CD4-positive, alpha-beta T cell treated with Interleukin-10 for 1 hour (primary cell): ENCODE data around the gene ATIC.

Experiments
- DNase-seq: peaks from one replicate; pipeline ENCODE4 v3.0.0-alpha.2; 2020

The ATIC gene

DNA sequence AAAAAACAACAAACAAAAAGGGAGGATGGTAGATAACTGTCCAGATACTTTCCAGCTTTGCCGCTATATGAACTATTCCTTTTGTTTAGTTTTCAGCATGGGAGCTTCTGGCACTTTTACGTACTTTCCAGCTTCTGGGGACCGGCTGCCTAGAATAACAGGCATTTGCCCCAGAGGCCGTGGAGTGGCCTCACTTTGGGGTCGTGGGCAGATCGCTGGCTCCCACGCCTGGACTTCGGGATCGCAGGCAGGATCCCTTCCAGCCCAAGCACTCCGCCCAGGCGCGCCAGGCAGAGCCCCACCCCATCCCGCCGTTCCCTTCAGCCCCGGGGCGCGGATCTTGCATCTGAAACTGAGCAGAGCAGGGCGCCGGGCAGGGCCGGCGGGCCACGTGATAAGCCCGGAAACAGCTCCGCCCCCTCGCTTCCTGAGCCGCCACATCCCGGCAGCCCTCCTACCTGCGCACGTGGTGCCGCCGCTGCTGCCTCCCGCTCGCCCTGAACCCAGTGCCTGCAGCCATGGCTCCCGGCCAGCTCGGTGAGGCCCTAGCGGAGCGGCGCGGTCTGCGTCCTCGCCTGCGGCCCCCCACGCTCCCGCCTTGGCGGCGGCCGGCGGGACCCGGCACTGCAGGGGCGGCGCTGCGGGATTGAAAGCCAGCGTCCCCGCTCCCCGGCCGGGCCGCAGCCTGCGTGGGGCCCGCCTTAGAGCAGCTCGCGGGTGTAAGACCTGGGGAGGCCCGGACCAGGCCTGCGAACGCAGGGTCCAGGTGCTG, at the start of gene ATIC:
TSS of gene ATIC (plus strand) at position 435 of the 772 bp plus-strand sequence. CDS start at position 519, 84 bp downstream.
- DNase-seq: peak; percentile 89

GRCh38 chr2:215262303-215262702, 49.6 kb upstream of the ATIC start:
- DNase-seq: no peak

- no peak for DNase-seq
Observed at GRCh38 chr2:215262741-215263362, 49.0 kb upstream of the ATIC start.

- no peak for DNase-seq
Observed at GRCh38 chr2:215264374-215264773, 47.5 kb upstream of the ATIC start.

GRCh38 chr2:215269397-215270117, 42.3 kb upstream of the ATIC start:
- DNase-seq: peak; percentile 65

DNA sequence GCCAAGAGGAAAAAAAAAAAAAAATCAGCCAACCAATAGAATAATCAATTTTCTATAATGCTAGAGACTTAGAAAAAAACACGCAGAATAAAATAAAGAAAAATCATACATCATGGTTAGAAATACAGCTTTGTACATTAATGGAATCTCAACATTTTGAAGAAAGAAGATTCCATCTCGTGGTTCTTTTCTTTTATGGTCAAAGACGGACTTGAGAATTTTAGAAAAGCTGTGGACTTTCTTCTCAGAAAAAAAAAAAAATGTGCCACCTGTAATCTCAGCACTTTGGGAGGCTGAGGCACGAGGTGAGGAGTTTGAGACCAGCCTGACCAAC, 41.8 kb upstream of the ATIC start:
- DNase-seq: no peak

DNA sequence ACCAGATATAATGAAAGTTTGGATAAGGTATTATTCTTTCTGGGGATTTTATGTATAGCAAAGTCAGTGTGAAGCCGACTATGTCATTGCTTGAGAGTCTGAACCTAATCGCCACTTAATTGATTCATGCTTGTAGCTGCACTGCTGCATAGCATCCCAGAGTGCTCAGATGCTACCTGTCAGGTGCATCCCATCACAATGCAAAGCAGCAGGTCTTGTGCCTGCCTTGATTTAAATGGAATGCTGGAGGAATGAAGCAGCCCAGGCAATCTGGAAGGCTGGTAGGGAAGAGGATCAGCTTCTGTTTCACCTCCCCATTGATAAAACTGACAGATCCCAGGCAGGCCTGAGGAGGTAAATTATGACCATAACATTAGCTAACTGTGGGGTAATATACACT, 40.4 kb upstream of the ATIC start:
- DNase-seq: no peak

DNA sequence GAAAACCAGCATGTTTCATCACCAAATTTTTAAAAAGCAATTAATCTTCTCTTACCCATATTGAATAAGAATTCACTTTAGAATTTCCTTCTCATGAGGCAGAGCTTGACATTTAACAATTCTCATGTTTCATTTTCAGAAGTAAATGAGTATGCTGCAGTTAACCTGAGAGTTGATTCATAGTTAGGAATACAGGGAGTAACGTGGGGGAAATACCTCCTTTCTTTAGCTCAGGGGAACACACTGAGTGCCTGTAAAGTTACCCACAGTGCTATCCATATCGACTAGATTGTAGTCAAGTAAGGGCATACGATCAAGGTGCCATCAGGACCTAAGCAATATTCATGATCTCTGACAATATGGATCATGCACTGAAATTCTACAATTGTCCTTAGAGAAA, 38.9 kb upstream of the ATIC start:
- DNase-seq: no peak

GRCh38 chr2:215274829-215275228, 37.0 kb upstream of the ATIC start:
- no peak for DNase-seq

DNA sequence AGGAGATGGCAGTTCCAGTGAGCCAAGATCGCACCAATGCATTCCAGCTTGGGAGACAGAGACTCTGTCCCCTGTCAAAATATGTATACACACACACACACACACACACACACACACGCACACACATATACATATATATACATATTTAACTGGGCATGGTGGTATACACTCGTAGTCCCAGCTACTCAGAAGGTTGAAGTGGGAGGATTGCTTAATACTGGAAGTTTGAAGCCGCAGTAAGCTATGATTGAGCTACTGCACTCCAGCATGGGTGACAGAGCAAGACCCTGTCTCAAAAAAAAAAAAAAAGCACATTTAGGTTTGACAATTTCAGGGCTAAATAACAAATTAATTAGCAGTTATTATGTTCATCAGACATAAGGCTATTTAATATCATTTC, 36.0 kb upstream of the ATIC start:
- no peak for DNase-seq

- no peak for DNase-seq
Observed at GRCh38 chr2:215277944-215278343, 33.9 kb upstream of the ATIC start.

DNA sequence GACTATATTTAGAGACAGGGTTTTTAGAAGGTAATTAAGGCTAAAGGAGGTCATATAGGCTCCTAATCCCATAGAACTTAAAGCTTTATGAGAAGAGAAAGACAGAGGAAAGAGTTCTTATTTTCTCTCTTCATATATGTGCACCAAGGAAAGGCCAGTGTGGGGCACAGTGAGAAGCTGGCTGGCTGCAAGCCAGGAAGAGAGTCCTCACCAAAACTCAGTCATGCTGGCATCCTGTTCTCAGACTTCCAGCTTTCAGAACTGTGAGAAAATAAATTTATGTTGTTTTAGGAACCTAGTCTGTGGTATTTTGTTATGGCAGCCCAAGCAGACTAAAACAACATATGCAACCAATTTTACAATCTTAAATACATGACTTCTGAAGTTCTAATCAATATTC, 31.5 kb upstream of the ATIC start:
- no peak for DNase-seq

DNA sequence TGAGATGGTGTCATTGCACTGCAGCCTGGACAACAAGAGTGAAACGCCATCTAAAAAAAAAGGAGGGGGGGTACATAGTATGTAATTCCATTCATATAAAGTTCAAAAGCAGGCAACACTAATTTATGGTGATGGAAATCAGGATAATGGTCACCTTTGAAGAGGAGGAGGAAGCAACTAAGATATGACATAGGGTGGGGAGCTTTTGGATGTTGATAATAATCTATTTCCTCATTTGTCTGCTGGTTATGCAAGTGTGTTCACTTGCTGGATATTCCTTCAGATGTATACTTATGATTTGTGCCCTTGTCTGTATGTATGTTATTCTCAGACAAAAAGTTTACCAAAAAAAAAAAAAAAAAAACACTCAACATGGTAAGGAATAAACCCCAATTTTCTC, 28.6 kb upstream of the ATIC start:
- no peak for DNase-seq

DNA sequence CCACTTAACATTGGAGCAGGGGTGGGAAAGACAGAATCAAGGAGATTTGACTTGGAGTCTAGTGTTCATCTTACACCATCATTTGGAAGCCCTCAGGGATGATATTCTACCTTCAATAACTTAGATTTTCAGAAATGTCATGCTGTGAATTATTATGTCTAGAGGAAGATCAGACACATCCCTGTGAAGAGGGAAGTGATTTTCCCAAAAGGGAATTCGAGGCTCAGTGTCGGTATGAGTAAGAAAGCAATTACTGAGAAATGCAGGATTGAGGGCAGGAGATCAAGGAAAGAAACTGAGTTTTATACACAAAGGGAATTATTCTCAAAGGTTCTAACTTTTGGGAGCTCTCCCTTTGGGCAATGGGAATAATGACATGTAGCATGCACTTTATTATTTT, 25.6 kb upstream of the ATIC start:
- no peak for DNase-seq

DNA sequence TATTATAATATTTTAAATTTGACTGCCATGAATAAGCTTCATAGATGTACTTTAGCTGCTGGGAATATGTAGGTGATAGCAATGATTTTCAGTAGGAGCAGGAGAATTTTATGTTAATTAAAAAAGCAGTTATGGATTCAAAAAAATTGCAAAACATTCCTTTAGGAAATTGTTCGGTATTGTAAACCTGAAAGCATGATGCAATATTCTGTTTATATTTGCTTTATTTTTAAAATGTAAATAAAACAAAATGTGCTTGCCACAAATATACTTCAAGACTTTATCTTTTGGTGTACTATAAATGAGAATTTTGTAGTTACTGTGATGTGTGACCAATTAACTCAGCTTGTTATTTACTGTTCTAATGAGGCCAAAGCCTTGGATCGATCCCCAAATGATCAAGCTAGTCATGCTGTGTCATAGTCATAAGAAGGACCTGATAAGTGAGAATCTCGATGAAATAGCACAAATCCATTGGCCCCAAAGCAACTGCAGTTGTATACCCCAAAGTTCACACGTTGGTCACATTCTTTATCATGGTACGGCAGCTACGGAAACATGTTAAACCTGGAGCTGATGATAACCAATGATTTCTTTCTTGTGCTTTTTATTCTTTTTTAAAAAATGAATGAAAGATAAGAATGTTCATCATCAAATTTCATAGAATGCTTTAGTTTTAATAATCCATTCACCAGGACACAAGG, 23.6 kb upstream of the ATIC start:
- no peak for DNase-seq

DNA sequence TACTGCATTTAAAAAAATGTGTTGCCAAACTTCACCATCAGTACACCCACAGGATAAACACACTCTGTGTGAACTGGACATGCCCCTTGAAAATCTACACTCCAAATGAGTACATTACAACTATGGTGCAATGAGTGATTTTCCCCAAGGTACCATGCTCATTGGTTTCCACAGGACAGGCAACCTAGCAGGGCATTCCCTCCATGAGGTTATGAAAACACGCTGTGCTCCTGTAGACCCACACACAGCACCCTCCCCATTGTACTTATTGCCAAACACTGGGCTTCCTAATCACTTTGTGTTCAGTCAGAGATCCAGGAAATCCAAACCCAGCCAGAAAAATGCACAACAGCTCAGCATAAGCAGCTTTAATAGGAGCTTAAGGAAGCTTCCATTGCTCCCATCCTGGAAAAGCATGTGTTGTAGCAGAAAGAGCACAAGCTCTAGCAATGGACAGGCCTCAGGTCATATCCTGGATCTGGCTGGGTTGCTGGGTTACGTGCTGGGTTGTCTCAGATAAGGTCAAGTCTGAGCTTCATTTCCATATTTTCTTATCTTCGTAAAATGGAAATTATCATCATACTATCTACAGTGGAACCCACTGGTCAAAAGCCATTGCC, 20.8 kb upstream of the ATIC start:
- DNase-seq: no peak

- no peak for DNase-seq
Observed at GRCh38 chr2:215293879-215294278, 18.0 kb upstream of the ATIC start.

- no peak for DNase-seq
Observed at GRCh38 chr2:215299337-215299859, 12.5 kb upstream of the ATIC start.

DNA sequence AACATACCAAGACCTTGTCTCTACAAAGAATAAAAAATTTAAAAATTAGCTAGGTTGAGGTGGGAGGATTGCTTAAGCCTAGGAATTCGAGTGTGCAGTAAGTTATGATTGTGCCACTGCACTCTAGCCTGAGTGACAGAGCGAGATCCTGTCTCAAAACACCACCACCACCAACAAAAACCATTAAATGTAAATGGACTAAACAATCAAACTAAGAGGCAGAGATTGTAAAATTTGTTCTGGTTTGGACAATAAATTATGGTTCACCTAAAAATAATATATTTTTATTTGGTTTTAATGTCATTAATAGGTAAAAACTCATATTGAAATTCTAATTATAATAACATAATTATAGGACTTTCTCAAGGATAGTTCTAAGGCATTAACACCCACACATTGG, 9.9 kb upstream of the ATIC start:
- DNase-seq: no peak

GRCh38 chr2:215311259-215311624, 617 bp upstream of the ATIC start:
- DNase-seq: peak; percentile 35

- DNase-seq: no peak
Observed at GRCh38 chr2:215313255-215313613, 1.4 kb downstream of the ATIC start.

DNA sequence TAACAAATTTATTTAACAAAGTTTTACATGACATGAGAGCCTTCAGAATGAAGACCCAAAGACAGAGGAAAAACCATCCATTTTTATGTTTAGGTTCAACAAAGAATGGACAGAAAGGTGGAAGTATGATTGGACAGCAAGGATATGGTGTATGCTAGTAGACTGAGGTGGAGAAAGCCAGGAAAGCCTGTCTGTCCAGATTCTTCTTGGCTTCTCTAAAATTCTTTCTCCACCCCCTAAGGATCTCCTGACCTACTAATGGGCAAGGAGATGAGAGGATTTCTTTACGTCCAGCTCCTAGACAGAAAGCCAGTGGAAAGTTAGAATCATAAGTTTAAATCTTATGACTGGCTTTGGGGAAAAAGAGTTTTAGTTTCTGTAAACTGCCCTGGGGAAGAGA, 3.0 kb downstream of the ATIC start:
- DNase-seq: no peak

DNA sequence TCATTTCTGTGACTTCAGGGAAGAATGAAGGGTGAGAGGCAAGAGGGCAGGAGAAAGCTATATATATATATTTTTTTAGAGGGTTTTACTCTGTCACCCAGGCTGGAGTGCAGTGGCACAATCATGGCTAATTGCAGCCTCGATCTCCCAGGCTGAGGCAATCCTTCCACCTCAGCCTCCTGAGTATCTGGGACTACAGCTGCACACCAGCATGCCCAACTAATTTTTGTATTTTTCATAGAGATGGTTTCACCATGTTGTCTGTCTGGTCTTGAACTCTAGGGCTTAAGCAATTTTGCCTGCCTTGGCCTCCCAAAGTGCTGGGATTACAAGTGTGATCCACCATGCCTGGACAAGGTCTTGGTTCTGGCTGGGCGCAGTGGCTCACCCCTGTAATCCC, 3.4 kb downstream of the ATIC start:
- DNase-seq: no peak
